ENCODE results near the gene C16orf95.

DNA sequence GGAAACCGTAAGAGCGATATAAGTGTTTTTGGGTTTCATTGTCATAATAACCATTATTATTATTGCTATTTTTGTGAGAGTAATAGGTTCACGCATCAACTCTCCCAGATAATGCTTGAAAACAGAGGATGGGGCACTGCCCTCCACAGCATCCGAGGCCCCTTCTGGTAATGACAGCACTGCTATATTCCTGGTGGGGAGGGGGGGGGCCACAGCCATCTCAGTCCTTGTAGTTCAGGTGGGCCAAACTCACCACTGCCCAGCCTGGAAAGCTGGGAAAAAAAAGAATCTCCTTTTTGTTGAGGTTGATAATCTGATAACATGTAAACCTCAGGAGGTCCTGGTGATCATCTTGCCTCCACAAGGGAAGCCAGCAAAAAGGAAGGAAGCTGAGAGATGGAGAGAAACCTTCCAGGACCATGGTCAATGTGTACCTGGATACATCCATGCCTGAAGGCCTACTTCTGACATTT lies 706 bp downstream of the C16orf95 start:
- no peak for TF ChIP-seq GABPA (IDR thresholded peaks at IDR 0.05 in 1 of 2, conservative IDR thresholded peaks at IDR 0.05 in 1 of 2)
- TF ChIP-seq FOXA1 (IDR thresholded peaks at IDR 0.05), result no peak
- TF ChIP-seq CTCF (IDR thresholded peaks at IDR 0.05; ENCODE audit: low read depth, low read length, missing input control), result no peak
- no peak for TF ChIP-seq ATF3 (IDR thresholded peaks at IDR 0.05)
- TF ChIP-seq, protein P1, sequence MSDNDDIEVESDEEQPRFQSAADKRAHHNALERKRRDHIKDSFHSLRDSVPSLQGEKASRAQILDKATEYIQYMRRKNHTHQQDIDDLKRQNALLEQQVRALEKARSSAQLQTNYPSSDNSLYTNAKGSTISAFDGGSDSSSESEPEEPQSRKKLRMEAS (IDR thresholded peaks at IDR 0.05), result no peak
- TF ChIP-seq REST (IDR thresholded peaks at IDR 0.05), result no peak
- no peak for TF ChIP-seq RAD21 (IDR thresholded peaks at IDR 0.05)
- no peak for TF ChIP-seq TAF1 (conservative IDR thresholded peaks at IDR 0.05)
- no peak for TF ChIP-seq SP1 (IDR thresholded peaks at IDR 0.05)
- TF ChIP-seq ZBTB33 (IDR thresholded peaks at IDR 0.05), result no peak
- TF ChIP-seq FOXA2 (IDR thresholded peaks at IDR 0.05), result no peak
- TF ChIP-seq YY1 (IDR thresholded peaks at IDR 0.05), result no peak
- TF ChIP-seq EGR1 (IDR thresholded peaks at IDR 0.05; ENCODE audit: low read depth in 2 of 2), result no peak
- no peak for TF ChIP-seq NR2F2 (IDR thresholded peaks at IDR 0.05)

All from liver (tissue), 3 donors.